Left kidney (tissue), 8 donors: Measurements from ENCODE around the gene RNF121. TPM values are rescaled to one million over a fixed set of nuclear protein-coding genes. Genes with fewer than 3 reads are reported as not detected.
A peak's percentile ranks its signal among the peaks of the same experiment; 100 is the strongest.
"Not testable (repeated sequence)": the region's sequence is repeated elsewhere in the genome, so short reads cannot be mapped to it uniquely, and the experiment has no call there.

ENCODE experiments used
- DNase-seq: peaks from one replicate; pipeline ENCODE4 v3.0.0-alpha.2; 2013
- long read RNA-seq, 8 donors: transcript quantifications; one replicate each; lab custom pipeline, GENCODE V29; 2026
- polyA plus RNA-seq: library from polyadenylated mRNA; unstranded; fragments of 120-200 nt; gene quantifications from one replicate; pipeline ENCODE4 v1.2.1, GENCODE V29; 2013; ENCODE audit not compliant: insufficient read length

Gene RNF121
- polyA plus RNA-seq = 46.7 TPM
- long read RNA-seq, donor 1, transcript RNF121-201 (9 exons, 2,625 nt) = major isoform, 9 of 12 reads
- long read RNA-seq, donor 1, partial matches to known transcripts = 0 of 12 reads
- long read RNA-seq, donor 1, other reads (novel, unspliced or antisense) = 0 of 12 reads
- long read RNA-seq, donor 2, transcript RNF121-201 (9 exons, 2,625 nt) = major isoform, 6 of 10 reads
- long read RNA-seq, donor 2, partial matches to known transcripts = 0 of 10 reads
- long read RNA-seq, donor 2, other reads (novel, unspliced or antisense) = 0 of 10 reads
- long read RNA-seq, donor 3, partial matches to known transcripts = 0 of 8 reads
- long read RNA-seq, donor 3, other reads (novel, unspliced or antisense) = 0 of 8 reads
- long read RNA-seq, donor 4 = 0 reads
- long read RNA-seq, donor 5, partial matches to known transcripts = 0 of 6 reads
- long read RNA-seq, donor 5, other reads (novel, unspliced or antisense) = 0 of 6 reads
- long read RNA-seq, donor 6, transcript RNF121-201 (9 exons, 2,625 nt) = major isoform, 11 of 13 reads
- long read RNA-seq, donor 6, partial matches to known transcripts = 0 of 13 reads
- long read RNA-seq, donor 6, other reads (novel, unspliced or antisense) = 0 of 13 reads
- long read RNA-seq, donor 7, transcript RNF121-201 (9 exons, 2,625 nt) = major isoform, 6 of 8 reads
- long read RNA-seq, donor 7, partial matches to known transcripts = 0 of 8 reads
- long read RNA-seq, donor 7, other reads (novel, unspliced or antisense) = 0 of 8 reads
- long read RNA-seq, donor 8, transcript RNF121-201 (9 exons, 2,625 nt) = major isoform, 6 of 6 reads
- long read RNA-seq, donor 8, partial matches to known transcripts = 0 of 6 reads
- long read RNA-seq, donor 8, other reads (novel, unspliced or antisense) = 0 of 6 reads

DNA sequence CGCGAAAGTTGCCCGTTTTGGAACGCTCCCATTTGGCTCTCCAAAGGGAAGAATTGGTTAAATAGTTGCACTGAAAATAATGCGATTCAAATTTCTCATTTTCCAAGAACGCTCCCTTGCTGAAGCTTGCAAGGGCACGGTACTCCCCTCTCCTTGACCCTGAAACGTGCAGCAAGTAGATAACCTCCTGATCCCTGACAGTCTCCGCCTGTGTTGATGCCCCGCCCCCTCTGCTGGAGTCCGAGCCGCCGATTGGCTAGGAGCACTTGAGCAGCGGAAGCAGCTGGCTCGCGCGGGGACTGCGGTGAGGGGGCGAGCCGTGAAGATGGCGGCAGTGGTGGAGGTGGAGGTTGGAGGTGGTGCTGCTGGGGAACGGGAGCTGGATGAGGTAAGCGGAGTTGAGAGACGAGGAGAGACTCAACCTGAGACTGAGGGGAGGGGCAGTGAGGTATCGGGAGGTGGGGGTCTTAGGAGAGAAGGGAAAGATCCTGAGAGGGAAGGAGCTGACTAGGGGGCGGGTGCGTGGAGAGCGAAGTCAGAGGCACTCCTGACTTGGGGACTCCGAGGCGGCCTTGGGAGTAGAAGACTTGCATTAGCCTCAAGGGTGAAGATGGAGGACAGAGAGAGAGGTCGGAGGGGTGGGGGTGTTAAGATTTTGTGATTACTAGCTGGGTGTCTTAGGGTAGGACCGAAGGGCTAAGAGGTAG is at the start of gene RNF121:
TSS of gene RNF121 (plus strand) at position 310 of the 707 bp plus-strand sequence. CDS start at position 326, 16 bp downstream.
- peak; percentile 96 for DNase-seq

DNA sequence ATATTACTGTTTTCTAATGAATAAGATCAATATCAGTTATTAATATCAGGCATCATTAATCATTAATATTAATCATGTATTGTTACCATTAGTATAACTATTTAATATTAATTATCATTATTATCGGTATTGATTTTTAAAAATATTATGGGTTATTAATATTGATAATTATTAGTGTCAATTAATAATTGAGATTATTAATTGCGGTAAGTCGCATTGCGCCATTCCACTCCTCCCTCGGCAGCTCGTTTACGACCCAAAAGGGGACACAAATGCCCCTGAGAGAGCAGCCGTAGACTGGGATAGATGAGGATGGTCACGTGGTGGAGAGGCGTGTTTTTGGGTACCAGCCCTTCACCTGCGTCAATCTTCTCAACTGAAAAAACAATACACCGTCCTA is 43.0 kb upstream of the RNF121 start:
- not testable (repeated sequence) for DNase-seq

DNA sequence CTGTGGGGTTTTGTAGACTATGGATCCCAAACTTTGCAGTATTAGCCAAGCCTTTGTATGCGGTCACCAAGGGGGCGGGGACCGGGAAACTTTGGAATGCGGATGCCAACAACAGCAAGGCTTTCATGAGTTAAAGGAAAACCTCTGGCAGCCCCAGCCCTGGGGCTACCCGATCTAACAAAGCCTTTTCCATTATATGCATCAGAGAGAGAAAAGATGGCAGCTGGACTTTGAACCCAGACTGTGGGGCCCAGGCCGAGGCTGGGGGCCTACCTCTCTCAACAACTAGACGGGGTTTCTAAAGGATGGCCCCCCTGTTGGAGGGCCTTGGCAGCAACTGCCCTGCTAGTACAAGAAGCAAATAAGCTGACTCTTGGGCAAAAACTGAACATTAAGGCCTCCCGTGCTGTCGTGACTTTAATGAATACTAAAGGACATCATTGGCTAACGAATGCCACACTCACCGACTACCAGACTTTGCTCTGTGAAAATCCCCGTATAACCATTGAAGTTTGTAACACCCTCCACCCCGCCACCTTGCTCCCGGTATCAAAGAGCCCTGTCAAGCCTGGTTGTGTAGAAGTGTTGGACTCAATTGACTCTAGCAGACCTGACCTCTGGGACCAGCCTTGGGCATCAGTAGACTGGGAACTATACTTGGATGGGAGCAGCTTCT is 40.4 kb upstream of the RNF121 start:
- DNase-seq = peak; percentile 2

DNA sequence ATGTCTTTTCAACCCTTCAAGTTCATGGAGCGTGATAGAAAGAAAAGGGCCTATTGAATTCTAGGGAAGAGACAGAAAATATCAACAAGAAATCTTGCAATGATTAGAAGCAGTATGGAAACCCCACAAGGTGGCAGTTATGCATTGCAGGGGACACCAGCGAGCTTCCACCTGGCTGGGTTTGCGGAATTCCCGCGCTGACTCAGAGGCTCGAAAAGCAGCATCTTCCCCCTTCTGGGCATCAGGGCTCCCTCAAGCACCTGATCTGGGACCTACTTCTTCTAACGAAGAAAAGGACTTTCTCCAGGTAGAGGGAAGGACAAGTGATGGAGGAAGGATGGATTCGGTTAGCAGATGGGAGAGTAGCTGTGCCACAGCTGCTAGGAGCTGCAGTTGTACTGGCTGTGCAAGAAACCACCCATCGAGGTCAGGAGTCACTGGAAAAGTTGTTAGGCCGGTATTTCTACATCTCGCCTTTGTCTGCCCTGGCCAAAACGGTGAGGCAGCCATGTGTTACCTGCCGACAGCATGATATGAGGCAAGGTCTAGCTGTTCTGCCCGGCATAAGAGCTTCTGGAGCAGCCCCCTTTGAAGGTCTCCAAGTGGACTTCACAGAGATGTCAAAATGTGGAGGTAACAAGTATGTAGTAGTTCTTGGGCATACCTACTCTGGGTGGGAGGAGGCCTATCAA is 39.5 kb upstream of the RNF121 start:
- DNase-seq = not testable (repeated sequence)

DNA sequence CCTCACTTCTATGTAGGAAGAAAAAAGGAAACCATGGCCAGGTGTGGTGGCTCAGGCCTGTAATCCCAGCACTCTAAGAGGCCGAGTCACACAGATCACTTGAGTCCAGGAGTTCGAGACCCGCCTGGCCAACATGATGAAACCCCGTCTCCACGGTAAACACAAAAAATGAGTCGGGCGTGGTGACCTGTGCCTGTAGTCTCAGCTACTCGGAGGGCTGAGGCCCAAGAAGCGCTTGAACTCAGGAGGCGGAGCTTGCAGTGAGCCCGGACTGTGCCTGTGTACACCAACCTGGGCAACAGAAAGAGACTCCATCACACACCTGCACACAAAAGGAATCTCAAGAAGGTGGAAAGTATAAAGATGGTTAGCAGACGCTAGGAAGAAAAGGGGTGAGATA is 32.9 kb upstream of the RNF121 start:
- no peak for DNase-seq

DNA sequence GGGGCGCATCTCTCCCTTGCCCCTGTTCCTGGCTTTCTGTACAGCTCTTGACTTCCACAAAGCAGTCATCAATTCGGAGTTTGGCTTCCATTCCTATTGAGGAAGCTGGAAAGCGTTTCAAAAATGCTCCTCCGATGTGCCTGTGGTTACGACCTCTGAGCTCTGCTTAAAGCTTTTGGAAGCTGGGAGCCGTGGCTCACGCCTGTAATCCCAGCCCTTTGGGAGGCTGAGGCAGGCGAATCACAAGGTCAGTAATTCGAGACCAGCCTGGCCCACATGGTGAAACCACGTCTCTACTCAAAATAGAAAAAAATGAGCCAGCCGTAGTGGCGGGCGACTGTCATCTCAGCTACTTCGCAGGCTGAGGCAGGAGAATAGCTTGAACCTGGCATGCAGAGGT is 27.7 kb upstream of the RNF121 start:
- not testable (repeated sequence) for DNase-seq

DNA sequence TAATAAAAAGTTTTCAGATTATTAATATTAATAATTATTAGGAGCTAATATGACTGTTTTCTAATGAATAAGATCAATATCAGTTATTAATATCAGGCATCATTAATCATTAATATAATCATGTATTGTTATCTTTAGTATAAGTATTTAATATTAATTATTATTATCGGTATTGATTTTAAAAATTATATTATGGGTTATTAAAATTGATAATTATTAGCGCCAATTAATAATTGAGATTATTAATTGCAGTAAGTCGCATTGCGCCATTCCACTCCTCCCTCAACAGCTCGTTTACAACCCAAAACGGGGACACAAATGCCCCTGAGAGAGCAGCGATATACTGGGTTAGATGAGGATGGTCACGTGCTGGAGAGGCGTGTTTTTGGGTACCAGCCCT is 20.6 kb upstream of the RNF121 start:
- no peak for DNase-seq

DNA sequence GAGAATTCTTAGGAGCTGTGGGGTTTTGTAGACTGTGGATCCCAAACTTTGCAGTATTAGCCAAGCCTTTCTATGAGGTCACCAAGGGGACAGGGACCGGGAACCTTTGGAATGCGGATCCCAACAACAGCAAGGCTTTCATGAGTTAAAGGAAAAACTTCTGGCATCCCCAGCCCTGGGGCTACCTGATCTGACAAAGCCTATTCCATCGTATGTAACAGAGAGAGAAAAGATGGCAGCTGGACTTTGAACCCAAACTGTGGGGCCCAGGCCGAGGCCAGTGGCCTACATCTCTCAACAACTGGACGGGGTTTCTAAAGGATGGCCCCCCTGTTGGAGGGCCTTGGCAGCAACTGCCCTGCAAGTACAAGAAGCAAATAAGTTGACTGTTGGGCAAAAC is 18.1 kb upstream of the RNF121 start:
- not testable (repeated sequence) for DNase-seq

DNA sequence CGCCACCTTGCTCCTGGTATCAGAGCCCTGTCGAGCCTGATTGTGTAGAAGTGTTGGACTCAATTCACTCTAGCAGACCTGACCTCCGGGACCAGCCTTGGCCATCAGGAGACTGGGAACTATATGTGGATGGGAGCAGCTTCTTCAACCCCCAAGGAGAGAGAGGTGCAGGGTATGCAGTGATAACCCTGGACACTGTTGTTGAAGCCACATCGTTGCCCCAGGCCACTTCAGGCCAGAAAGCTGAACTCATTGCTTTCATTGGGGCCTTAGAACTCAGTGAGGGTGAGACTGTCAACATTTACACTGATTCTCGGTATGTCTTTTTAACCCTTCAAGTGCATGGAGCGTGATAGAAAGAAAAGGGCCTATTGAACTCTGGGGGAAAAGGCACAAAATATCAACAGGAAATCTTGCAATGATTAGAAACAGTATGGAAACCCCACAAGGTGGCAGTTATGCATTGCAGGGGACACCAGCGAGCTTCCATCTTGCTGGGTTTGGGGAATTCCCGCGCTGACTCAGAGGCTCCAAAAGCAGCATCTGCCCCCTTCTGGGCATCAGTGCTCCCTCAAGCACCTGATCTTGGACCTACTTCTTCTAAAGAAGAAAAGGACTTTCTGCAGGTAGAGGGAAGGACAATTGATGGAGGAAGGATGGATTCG is 17.4 kb upstream of the RNF121 start:
- not testable (repeated sequence) for DNase-seq

DNA sequence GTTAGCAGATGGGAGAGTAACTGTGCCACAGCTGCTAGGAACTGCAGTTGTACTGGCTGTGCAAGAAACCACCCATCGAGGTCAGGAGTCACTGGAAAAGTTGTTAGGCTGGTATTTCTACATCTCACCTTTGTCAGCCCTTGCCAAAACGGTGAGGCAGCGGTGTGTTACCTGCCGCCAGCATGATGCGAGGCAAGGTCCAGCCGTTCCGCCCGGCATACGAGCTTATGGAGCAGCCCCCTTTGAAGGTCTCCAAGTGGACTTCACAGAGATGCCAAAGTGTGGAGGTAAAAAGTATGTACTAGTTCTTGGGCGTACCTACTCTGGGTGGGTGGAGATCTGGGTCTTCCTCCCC is 16.9 kb upstream of the RNF121 start:
- not testable (repeated sequence) for DNase-seq

DNA sequence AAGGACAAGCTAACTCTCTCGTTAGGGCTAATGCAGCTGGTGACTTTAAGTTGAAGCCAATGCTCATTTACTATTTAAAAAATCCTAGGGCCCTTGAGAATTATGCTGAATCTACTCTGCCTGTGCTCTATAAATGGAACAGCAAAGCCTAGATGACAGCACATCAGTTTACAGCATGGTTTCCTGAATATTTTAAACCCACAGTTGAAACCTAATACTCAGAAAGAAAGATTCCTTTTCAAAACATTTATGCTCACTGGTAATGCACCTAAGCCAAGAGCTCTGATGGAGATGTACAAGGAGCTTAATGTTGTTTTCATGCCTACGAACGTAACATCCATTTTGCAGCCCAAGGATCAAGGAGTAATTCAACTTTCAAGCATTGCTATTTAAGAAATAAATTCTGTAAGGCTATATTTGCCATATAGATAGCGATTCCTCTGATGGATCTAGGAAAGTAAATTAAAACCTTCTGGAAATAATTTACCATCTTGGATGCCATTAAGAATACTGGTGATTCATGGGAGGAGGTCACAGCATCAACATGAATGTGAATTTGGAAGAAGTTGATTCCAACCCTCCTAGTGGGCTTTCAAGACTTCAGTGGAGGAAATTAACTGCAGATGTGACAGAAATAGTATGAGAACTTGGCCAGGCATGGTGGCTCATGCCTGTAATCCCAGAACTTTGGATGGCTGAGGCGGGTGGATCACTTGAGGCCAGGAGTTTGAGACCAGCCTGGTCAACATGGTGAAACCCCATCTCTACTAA is 14.9 kb upstream of the RNF121 start:
- DNase-seq = no peak

DNA sequence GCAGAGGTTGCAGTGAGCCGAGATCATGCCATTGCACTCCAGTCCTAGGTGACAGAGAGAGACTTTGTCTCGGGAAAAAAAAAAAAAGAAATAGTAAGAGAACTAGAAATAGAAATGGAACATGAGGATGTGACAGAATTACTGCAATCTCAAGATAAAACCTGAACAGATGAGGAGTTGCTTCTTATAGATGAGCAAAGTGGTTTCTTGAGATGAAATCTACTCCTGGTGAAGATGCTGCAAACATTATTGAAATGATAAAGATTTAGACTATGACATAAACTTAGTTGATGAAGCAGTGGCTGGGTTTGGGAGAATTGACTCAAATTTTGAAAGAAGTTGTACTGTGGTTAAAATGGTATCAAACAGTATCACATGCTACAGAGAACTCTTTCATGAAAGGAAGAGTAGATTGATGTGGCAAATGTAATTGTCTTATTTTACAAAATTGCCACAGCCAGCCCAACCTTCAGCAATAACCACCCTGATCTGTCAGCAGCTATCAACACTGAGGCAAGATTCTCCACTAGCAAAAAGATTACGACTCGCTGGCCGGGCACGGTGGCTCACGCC is 14.1 kb upstream of the RNF121 start:
- DNase-seq = no peak

DNA sequence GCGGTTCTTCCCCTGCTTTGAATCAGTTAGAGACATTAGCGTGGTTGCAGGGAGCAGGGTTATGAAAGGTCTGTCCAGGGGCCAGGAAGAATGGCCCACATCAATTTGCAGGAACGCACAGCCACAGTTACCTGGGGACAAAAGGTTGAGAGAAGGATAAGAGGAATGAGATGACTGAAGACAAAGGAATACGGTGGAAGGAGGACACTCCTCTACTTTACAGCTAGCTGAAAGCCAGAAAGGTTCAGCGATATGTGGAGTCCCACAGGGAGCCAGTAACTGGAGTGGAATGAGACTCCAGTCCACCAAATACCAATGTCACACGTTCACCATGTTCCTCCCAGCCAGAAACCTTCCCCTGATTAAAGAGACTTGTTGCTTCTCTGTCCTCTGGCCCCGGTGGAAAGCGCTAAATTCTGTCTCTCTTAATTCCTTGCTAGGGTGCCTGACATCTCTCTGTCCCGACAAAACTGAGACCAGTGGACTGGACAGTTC is 11.2 kb upstream of the RNF121 start:
- DNase-seq = no peak

DNA sequence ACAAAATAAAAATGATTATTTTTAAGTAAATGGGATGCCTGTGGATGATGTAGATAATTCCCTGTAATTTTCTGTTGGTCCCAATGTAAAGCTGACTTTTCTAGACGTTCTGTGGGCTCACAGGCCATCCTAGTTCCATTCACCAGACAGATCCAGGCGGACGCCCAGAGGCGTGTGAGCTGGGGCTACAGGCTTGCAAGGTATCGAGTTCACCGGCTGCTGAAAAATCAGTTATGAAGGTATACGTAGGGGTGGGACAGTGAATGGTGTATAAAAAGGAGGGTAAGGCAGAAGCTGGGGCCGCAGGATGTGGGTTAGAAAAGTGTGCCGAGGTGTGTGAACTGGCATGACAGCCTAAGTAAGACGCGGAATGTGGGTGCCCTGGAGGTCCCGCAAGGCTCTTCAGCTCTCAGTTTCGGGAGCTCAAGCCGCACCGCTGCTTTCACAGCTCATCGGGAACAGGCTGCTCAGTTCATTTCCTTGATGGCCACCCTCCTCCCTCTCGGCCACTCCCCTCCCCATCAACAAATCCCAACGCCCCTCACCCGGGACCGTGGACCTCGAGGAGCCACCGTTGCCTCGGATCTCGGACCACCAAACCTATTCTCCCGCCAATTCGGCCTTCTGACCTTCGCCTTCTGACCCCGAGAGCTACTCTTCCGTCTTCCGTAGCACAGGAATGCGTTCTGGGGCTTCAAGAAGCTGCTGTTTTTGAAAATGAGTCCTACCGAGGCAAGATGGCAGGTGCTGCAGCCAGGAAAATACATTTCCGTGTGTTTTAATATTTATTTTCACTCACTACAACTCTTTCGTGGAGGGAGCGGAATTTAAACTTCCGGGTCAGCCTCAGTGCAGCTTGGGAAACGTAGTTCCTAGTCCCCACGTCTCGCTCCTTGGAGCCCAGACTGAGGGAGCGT is 768 bp upstream of the RNF121 start, which contains the start of gene XNDC1N:
TSS of gene XNDC1N (minus strand) at position 775 of the 917 bp plus-strand sequence. CDS start 5,241 bp downstream, outside the sequence.
- DNase-seq = peak; percentile 28

DNA sequence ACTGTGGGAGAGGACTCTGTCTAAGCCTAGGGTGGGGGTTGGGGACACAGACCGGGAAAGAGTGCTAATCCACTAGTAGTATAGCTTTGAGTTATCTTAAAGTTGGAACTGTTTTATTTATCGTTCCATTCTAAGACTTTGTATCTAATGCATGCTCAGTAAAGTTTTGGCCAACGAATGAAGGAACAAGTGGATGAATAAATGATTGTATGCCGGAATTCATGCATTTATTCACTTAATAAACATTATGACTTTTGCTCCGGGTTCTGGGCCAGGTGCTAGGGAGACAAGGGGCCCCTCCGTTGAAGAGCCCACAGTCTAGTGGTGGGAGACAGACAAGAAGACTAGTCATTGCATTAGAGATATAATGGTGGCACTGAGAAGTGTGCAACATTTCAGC is 645 bp downstream of the RNF121 start:
- no peak for DNase-seq

DNA sequence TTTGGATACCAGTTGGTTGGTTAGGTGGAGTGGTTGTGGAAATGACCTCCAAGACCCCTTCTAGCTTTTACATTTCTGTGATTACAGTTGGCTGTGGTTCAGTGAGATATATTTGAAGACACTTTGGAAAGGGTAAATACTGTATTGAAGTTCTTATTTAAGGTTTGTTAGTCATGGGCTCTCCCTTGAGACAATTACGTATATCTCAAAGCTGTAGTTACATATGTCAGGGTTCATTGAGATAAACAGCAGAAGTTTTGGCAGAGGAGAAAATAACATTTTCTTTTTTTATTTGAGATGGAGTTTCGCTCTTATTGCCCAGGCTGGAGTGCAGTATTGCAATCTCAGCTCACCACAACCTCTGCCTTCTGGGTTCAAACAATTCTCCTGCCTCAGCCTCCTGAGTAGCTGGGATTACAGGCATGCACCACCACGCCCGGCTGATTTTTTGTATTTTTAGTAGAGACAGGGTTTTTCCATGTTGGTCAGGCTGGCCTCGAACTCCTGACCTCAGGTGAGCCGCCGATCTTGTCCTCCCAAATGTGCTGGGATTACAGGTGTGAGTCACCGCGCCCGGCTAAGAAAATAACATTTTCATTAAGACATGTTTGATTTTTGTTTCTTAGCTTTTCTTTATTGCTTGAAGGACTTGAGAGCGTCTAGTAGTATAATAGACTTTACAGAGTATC is 1.9 kb downstream of the RNF121 start:
- no peak for DNase-seq

DNA sequence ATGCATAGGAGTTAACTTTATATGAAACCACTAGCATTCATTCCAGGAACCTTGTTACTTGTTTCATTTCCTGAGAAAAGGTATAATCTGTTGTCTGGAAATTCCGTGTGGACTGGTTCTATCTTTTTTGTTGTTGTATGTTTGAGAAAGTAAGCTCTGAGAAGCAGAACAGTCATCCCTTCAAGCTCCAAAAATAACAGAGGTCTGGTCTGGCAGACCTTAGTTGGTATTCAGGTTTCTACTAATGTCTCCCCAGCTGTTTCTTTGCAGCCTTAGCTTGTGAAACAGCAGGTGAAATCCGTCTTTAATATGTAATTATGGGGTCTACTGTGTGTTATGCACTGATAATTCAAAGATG is 2.4 kb downstream of the RNF121 start:
- no peak for DNase-seq
